Measurements from ENCODE around the gene KIF3B. TPM values are rescaled to one million over a fixed set of nuclear protein-coding genes. Genes with fewer than 3 reads are reported as not detected.

The KIF3B gene
- total and polyA plus RNA-seq, 2 of the 13 experiments (the other 11 are each of a cell fraction or from before 2014, with no cell fraction given): 23.6 to 28.8 TPM

DNA sequence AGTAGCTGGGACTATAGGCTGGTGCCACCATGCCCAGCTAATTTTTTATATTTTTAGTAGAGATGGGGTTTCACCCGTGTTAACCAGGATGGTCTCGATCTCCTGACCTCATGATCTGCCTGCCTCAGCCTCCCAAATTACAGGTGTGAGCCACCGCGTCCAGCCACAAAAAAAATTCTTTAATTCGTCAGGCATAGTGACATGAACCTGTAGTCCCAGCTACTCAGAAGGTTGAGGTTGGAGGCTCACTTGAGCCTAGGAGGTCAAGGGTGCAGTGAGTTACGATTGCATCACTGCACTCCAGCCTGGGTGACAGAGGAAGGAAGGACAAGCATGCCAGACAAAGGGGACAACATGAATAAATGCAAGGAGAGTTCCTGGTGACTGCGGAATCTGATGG lies 61.2 kb downstream of the KIF3B start (continued):
- 0 out of 2 replicates have a peak, but pooled peaks have one; percentile 36 for TF ChIP-seq NCOA2 (CRISPR knock-in tag; IDR thresholded peaks at IDR 0.05)
- peak; percentile 55; the same call in 1 of the 2 replicates for TF ChIP-seq CBX5 (CRISPR knock-in tag; IDR thresholded peaks at IDR 0.05; ENCODE audit: borderline replicate concordance)
- no peak for TF ChIP-seq MAFF (IDR thresholded peaks at IDR 0.05; ENCODE audit: low read depth, low read length)
- 0 out of 2 replicates have a peak, but pooled peaks have one; percentile 54 for TF ChIP-seq HDAC2 (CRISPR knock-in tag; IDR thresholded peaks at IDR 0.05)
- peak; percentile 49; the same call in 1 of the 2 replicates for TF ChIP-seq ERF (CRISPR knock-in tag; IDR thresholded peaks at IDR 0.05)
- TF ChIP-seq ZNF816 (CRISPR knock-in tag; IDR thresholded peaks at IDR 0.05; ENCODE audit: borderline replicate concordance): no peak
- TF ChIP-seq HMGXB3 (CRISPR knock-in tag; IDR thresholded peaks at IDR 0.05; ENCODE audit: borderline replicate concordance): no peak
- TF ChIP-seq, protein P1, sequence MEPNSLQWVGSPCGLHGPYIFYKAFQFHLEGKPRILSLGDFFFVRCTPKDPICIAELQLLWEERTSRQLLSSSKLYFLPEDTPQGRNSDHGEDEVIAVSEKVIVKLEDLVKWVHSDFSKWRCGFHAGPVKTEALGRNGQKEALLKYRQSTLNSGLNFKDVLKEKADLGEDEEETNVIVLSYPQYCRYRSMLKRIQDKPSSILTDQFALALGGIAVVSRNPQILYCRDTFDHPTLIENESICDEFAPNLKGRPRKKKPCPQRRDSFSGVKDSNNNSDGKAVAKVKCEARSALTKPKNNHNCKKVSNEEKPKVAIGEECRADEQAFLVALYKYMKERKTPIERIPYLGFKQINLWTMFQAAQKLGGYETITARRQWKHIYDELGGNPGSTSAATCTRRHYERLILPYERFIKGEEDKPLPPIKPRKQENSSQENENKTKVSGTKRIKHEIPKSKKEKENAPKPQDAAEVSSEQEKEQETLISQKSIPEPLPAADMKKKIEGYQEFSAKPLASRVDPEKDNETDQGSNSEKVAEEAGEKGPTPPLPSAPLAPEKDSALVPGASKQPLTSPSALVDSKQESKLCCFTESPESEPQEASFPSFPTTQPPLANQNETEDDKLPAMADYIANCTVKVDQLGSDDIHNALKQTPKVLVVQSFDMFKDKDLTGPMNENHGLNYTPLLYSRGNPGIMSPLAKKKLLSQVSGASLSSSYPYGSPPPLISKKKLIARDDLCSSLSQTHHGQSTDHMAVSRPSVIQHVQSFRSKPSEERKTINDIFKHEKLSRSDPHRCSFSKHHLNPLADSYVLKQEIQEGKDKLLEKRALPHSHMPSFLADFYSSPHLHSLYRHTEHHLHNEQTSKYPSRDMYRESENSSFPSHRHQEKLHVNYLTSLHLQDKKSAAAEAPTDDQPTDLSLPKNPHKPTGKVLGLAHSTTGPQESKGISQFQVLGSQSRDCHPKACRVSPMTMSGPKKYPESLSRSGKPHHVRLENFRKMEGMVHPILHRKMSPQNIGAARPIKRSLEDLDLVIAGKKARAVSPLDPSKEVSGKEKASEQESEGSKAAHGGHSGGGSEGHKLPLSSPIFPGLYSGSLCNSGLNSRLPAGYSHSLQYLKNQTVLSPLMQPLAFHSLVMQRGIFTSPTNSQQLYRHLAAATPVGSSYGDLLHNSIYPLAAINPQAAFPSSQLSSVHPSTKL (CRISPR knock-in tag; IDR thresholded peaks at IDR 0.05): peak; percentile 86
- no peak for TF ChIP-seq HOXA7 (CRISPR knock-in tag; IDR thresholded peaks at IDR 0.05)
- no peak for TF ChIP-seq ZNF33A (CRISPR knock-in tag; IDR thresholded peaks at IDR 0.05; ENCODE audit: borderline replicate concordance)
- TF ChIP-seq GABPB1 (CRISPR knock-in tag; IDR thresholded peaks at IDR 0.05): peak; percentile 29; the same call in 1 of the 2 replicates
- TF ChIP-seq ZNF770 (CRISPR knock-in tag; IDR thresholded peaks at IDR 0.05): peak; percentile 96
- no peak for TF ChIP-seq CAMTA2 (CRISPR knock-in tag; IDR thresholded peaks at IDR 0.05; ENCODE audit: borderline replicate concordance)
- TF ChIP-seq MED1 (CRISPR knock-in tag; IDR thresholded peaks at IDR 0.05): 0 out of 2 replicates have a peak, but pooled peaks have one; percentile 34
- no peak for TF ChIP-seq ZNF160 (CRISPR knock-in tag; IDR thresholded peaks at IDR 0.05)
- peak; percentile 72 for TF ChIP-seq ELF3 (CRISPR knock-in tag; IDR thresholded peaks at IDR 0.05)
- no peak for TF ChIP-seq TOPORS (CRISPR knock-in tag; IDR thresholded peaks at IDR 0.05)
- TF ChIP-seq FOXA3 (CRISPR knock-in tag; IDR thresholded peaks at IDR 0.05): peak; percentile 64; the same call in 1 of the 2 replicates
- TF ChIP-seq KDM3A (CRISPR knock-in tag; IDR thresholded peaks at IDR 0.05; ENCODE audit: low read depth): no peak
- TF ChIP-seq ATM (IDR thresholded peaks at IDR 0.05; ENCODE audit: borderline replicate concordance): no peak
- no peak for TF ChIP-seq NFE2L1 (CRISPR knock-in tag; IDR thresholded peaks at IDR 0.05; ENCODE audit: borderline replicate concordance)
- TF ChIP-seq KDM1A (CRISPR knock-in tag; IDR thresholded peaks at IDR 0.05): 0 out of 2 replicates have a peak, but pooled peaks have one; percentile 25
